ENCODE results near the gene HPS5. TPM values are rescaled to one million over a fixed set of nuclear protein-coding genes. Genes with fewer than 3 reads are reported as not detected.

HPS5 gene
- total RNA-seq, 1 experiment from 2014 or later, result 18.9 TPM

DNA sequence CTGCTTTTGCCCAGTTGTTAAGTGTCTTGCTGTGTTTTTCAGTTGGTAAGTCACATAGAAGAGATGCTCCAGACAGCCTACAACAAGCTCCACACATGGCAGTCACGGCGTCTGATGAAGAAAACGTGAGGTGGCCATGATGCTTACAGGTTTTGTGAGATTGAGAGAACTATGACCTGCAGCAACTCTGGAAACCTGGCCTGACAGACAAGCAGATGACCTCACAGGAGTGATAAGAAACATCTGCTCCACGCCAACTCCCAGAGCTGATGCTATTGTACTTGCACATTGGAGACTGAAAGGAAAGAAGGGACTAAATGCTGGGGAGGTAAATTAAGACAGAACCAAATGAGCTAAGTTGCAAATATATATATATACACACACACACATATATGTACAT is 43.8 kb upstream of the HPS5 start:
- no TSS peak for BruUV-seq (replicated peaks)
- peaks cover 14% of the 10 kb centered on the region for H3K36me3 ChIP-seq (ENCODE audit: insufficient read depth, low read length, poor library complexity, severe bottlenecking)

DNA sequence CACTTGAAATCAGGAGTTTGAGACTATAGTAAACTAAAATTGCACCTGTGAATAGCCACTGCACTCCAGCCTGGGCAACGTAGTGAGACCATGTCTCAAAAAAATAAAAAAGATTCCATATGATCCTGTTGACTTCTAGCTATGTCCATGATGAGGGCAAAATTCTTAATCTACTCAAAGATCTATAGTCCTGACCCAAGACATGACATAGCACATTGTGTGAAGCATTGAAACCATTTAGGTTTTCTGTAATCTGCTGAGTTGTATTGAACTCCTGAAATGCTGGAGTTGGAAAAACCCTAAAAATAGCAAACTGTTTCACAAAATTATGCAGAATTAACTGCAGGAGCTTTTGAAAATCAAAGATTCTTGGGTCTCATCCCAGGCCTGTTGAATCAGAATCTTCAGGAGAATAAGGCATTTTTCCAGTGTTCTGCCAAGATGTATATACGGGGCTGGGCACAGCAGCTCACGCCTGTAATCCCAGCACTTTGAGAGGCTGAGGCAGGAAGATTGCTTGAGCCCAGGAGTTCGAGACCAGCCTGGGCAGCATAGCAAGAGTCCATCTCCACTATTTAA is 42.6 kb upstream of the HPS5 start:
- no peaks in the 10 kb centered on the region for H3K27me3 ChIP-seq (replicated peaks; ENCODE audit: insufficient read depth, low read depth, low read length, poor library complexity)
- H3K4me1 ChIP-seq (ENCODE audit: insufficient read depth, low read length, poor library complexity, severe bottlenecking), result peaks cover 21% of the 10 kb centered on the region
- TF ChIP-seq, protein P1, sequence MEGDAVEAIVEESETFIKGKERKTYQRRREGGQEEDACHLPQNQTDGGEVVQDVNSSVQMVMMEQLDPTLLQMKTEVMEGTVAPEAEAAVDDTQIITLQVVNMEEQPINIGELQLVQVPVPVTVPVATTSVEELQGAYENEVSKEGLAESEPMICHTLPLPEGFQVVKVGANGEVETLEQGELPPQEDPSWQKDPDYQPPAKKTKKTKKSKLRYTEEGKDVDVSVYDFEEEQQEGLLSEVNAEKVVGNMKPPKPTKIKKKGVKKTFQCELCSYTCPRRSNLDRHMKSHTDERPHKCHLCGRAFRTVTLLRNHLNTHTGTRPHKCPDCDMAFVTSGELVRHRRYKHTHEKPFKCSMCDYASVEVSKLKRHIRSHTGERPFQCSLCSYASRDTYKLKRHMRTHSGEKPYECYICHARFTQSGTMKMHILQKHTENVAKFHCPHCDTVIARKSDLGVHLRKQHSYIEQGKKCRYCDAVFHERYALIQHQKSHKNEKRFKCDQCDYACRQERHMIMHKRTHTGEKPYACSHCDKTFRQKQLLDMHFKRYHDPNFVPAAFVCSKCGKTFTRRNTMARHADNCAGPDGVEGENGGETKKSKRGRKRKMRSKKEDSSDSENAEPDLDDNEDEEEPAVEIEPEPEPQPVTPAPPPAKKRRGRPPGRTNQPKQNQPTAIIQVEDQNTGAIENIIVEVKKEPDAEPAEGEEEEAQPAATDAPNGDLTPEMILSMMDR (conservative IDR thresholded peaks at IDR 0.05; ENCODE audit: low read depth, low read length), result no peak
- no peak for TF ChIP-seq EZH2 (IDR thresholded peaks at IDR 0.05; ENCODE audit: borderline replicate concordance, low read depth, low read length, poor library complexity, severe bottlenecking)
- no peak for DNase-seq (ENCODE audit: low spot score)
- ChIA-PET CTCF (no interaction called here), POLR2A (ENCODE audit: low non-redundant PET) (no interaction called here)
- no peaks in the 10 kb centered on the region for H3K9me3 ChIP-seq (ENCODE audit: low read depth, low read length, poor library complexity, severe bottlenecking)
- BruUV-seq (replicated peaks), result no TSS peak
- H3K36me3 ChIP-seq (ENCODE audit: insufficient read depth, low read length, poor library complexity, severe bottlenecking), result peaks cover 14% of the 10 kb centered on the region
- no peak overlapping the region for H3K4me3 ChIP-seq (ENCODE audit: low read depth, low read length, poor library complexity, severe bottlenecking)
- no peak overlapping the region for H3K27ac ChIP-seq (ENCODE audit: low read depth, low read length, poor library complexity, severe bottlenecking)
- intact Hi-C loops (cut with micrococcal nuclease; ENCODE audit: unreplicated experiment), result no loop called here

More for the DNA sequence above, 43.8 kb upstream of the HPS5 start:
- ChIA-PET POLR2A (ENCODE audit: low non-redundant PET) (no interaction called here), CTCF (no interaction called here)
- peak; percentile 31 for DNase-seq (ENCODE audit: low spot score)
- no peak overlapping the region for H3K4me3 ChIP-seq (ENCODE audit: low read depth, low read length, poor library complexity, severe bottlenecking)
- TF ChIP-seq EZH2 (IDR thresholded peaks at IDR 0.05; ENCODE audit: borderline replicate concordance, low read depth, low read length, poor library complexity, severe bottlenecking), result no peak
- TF ChIP-seq, protein P1 (conservative IDR thresholded peaks at IDR 0.05; ENCODE audit: low read depth, low read length), result no peak
- no peaks in the 10 kb centered on the region for H3K27me3 ChIP-seq (replicated peaks; ENCODE audit: insufficient read depth, low read depth, low read length, poor library complexity)
- intact Hi-C loops (cut with micrococcal nuclease; ENCODE audit: unreplicated experiment), result no loop called here
- H3K9me3 ChIP-seq (ENCODE audit: low read depth, low read length, poor library complexity, severe bottlenecking), result no peaks in the 10 kb centered on the region
- H3K4me1 ChIP-seq (ENCODE audit: insufficient read depth, low read length, poor library complexity, severe bottlenecking), result peaks cover 21% of the 10 kb centered on the region
- peak overlapping the region; percentile 73 for H3K27ac ChIP-seq (ENCODE audit: low read depth, low read length, poor library complexity, severe bottlenecking)

DNA sequence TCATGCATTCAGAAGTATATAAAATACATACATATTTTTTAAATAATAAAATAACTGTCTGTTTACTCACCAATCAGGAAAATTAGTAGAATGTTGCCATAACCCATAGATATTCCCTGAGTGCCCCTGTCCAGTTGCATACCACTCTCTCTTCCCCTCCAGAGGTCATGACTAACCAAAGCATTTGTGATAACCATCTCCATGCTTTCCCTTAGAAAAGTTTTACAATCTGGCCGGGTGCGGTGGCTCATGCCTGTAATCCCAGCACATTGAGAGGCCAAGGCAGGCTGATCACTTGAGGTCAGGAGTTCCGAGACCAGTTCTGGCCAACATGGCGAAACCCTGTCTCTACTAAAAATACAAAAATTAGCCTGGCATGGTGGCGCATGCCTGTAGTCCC is 39.2 kb upstream of the HPS5 start:
- Histone ChIP-seq H3K27ac (ENCODE audit: low read depth, low read length, poor library complexity, severe bottlenecking) (no peak overlapping the region), H3K4me3 (ENCODE audit: low read depth, low read length, poor library complexity, severe bottlenecking) (no peak overlapping the region), H3K4me1 (ENCODE audit: insufficient read depth, low read length, poor library complexity, severe bottlenecking) (peaks cover 11% of the 10 kb centered on the region), H3K9me3 (ENCODE audit: low read depth, low read length, poor library complexity, severe bottlenecking) (no peaks in the 10 kb centered on the region), H3K36me3 (ENCODE audit: insufficient read depth, low read length, poor library complexity, severe bottlenecking) (peaks cover 25% of the 10 kb centered on the region), H3K27me3 (replicated peaks; ENCODE audit: insufficient read depth, low read depth, low read length, poor library complexity) (no peaks in the 10 kb centered on the region)
- intact Hi-C loops (cut with micrococcal nuclease; ENCODE audit: unreplicated experiment), result no loop called here
- DNase-seq (ENCODE audit: low spot score), result no peak
- BruUV-seq (replicated peaks), result no TSS peak
- POLR2A ChIA-PET (ENCODE audit: low non-redundant PET), result no interaction called here
- CTCF ChIA-PET, result no interaction called here
- TF ChIP-seq, protein P1 (conservative IDR thresholded peaks at IDR 0.05; ENCODE audit: low read depth, low read length), result no peak
- TF ChIP-seq EZH2 (IDR thresholded peaks at IDR 0.05; ENCODE audit: borderline replicate concordance, low read depth, low read length, poor library complexity, severe bottlenecking), result no peak
